Lower lobe of right lung (tissue), 2 donors: ENCODE data around the gene RALGAPA1. TPM values are rescaled to one million over a fixed set of nuclear protein-coding genes. Genes with fewer than 3 reads are reported as not detected.

Source experiments
- ATAC-seq, 2 donors: fragments of 200-7000 bp; cut with Tn5 transposase; one replicate each; pipeline ENCODE4 v1.9.1; 2020 to 2022; ENCODE audit warnings: mild to moderate bottlenecking in 2 of 2, moderate library complexity in 2 of 2
- DNase-seq: peaks from one replicate; pipeline ENCODE4 v3.0.0-alpha.2; 2020
- H3K27ac ChIP-seq: fragments of 200-600 bp; one replicate; pipeline ENCODE4 v1.8.0; 2022
- H3K27me3 ChIP-seq: fragments of 200-600 bp; one replicate; pipeline ENCODE4 v1.8.0; 2022; ENCODE audit warnings: low read depth
- H3K36me3 ChIP-seq: fragments of 200-600 bp; one replicate; pipeline ENCODE4 v1.8.0; 2022; ENCODE audit warnings: mild to moderate bottlenecking
- H3K4me1 ChIP-seq: fragments of 200-600 bp; one replicate; pipeline ENCODE4 v1.8.0; 2022
- H3K4me3 ChIP-seq: fragments of 200-600 bp; one replicate; pipeline ENCODE4 v1.8.0; 2022; ENCODE audit warnings: mild to moderate bottlenecking
- H3K9me3 ChIP-seq: fragments of 200-600 bp; one replicate; pipeline ENCODE4 v1.8.0; 2022
- CTCF ChIP-seq: fragments of 200-600 bp; IDR thresholded peaks from one replicate; pipeline ENCODE4 v1.8.0; 2022; ENCODE audit warnings: antibody characterized with exemption, mild to moderate bottlenecking
- intact Hi-C: fragments of 100-400 bp; cut with DNase I; formaldehyde crosslinking; loops from one replicate; pipeline ENCODE4 v1.11.0; 2022
- total RNA-seq: library from RNA; stranded (reverse); fragmentation: NEBNext Ultra II Directional; extraction: Animal tissue kit (Norgen Biotek cat#: 25700); gene quantifications from one replicate; pipeline ENCODE4 v1.2.1, GENCODE V29; 2021
- donor health status: DM: no; HTN: yes; CAD: no; lungs with severe emphysema.

RALGAPA1 gene
- total RNA-seq, 1 donor from 2014 or later = 64.9 TPM

- no peaks in the 10 kb centered on the region for H3K36me3 ChIP-seq
- no peaks in the 10 kb centered on the region for H3K27me3 ChIP-seq
- no peak overlapping the region for H3K4me3 ChIP-seq
- no peak overlapping the region for H3K27ac ChIP-seq
- ATAC-seq (no peak), DNase-seq (no peak)
- H3K9me3 ChIP-seq = no peaks in the 10 kb centered on the region
- no peak for TF ChIP-seq CTCF
- intact Hi-C loops = no loop called here
- H3K4me1 ChIP-seq = no peaks in the 10 kb centered on the region
These were observed 304.8 kb downstream of the RALGAPA1 start for GRCh38 chr14:35504260-35504659.

- H3K27me3 ChIP-seq = no peaks in the 10 kb centered on the region
- H3K9me3 ChIP-seq = no peaks in the 10 kb centered on the region
- no peak for TF ChIP-seq CTCF
- H3K4me1 ChIP-seq = no peaks in the 10 kb centered on the region
- DNase-seq (no peak), ATAC-seq (no peak)
- H3K4me3 ChIP-seq = no peak overlapping the region
- intact Hi-C loops = no loop called here
- no peak overlapping the region for H3K27ac ChIP-seq
- no peaks in the 10 kb centered on the region for H3K36me3 ChIP-seq
These were observed 305.4 kb downstream of the RALGAPA1 start for GRCh38 chr14:35503646-35504045.

GRCh38 chr14:35499180-35499579, 309.9 kb downstream of the RALGAPA1 start:
- ATAC-seq (no peak), DNase-seq (no peak)
- Histone ChIP-seq H3K36me3 (no peaks in the 10 kb centered on the region), H3K4me1 (no peaks in the 10 kb centered on the region), H3K27me3 (no peaks in the 10 kb centered on the region), H3K4me3 (no peak overlapping the region), H3K9me3 (no peaks in the 10 kb centered on the region), H3K27ac (no peak overlapping the region)
- no peak for TF ChIP-seq CTCF
- intact Hi-C loops = no loop called here

DNA sequence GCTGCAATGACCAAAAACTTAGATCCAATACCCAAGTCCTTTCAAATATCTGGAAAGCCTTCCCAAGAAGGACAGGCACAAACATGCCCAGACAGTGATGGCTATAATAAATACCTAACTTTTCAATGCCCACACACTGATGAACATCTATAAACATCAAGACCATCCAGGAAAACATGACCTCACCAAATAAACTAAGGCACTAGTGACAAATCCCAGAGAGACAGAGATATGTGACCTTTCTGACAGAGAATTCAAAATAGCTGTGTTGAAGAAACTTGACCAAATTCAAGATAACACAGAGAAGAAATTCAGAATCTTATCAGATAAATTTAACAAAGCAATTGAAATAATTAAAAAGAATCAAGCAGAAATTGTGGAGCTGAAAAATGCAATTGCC, 313.8 kb downstream of the RALGAPA1 start:
- Histone ChIP-seq H3K27me3 (no peaks in the 10 kb centered on the region), H3K36me3 (no peaks in the 10 kb centered on the region), H3K9me3 (peaks cover 6% of the 10 kb centered on the region), H3K27ac (no peak overlapping the region), H3K4me1 (no peaks in the 10 kb centered on the region), H3K4me3 (no peak overlapping the region)
- intact Hi-C loops = no loop called here
- ATAC-seq (no peak), DNase-seq (no peak)
- TF ChIP-seq CTCF = no peak

DNA sequence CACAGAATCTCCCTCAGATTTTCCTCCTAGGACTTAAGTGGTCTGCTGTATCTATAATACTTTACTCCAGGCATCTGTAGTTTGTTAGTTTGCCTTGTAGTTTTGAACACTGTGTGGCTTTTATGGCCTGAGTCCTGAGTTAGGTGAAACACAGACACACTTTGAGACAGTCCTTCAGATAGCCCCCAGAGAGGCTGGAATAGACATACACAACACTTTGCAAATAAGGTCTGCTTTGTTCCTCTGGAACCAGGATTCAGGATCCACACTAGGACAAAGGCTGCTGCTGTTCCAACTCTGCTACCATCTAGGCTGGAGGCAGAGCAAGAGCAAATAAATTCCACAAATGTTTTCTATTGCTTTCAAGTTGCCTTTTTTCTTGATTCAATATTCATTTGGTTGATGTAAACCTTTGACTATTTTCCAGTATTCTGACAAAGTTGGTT, 316.5 kb downstream of the RALGAPA1 start:
- Histone ChIP-seq H3K4me3 (no peak overlapping the region), H3K9me3 (peaks cover 6% of the 10 kb centered on the region), H3K27ac (no peak overlapping the region), H3K4me1 (no peaks in the 10 kb centered on the region), H3K36me3 (no peaks in the 10 kb centered on the region), H3K27me3 (no peaks in the 10 kb centered on the region)
- ATAC-seq = no peak
- DNase-seq = no peak
- no peak for TF ChIP-seq CTCF
- intact Hi-C loops = no loop called here

Other genes starting within 250 kb of the RALGAPA1 start
- gene BRMS1L, start 17.0 kb upstream of the RALGAPA1 start, total RNA-seq = 5.5 TPM